Adipocyte (in vitro differentiated cells): ENCODE results near the gene C20orf202.

Experiments
- DNase-seq: peaks from one replicate; pipeline ENCODE4 v3.0.0-alpha.2; 2015; ENCODE audit warnings: low read depth
- H3K27me3 ChIP-seq: replicated peaks from 2 replicates; pipeline ENCODE4 v1.7.0; 2013; ENCODE audit warnings: mild to moderate bottlenecking, low read length, moderate library complexity; ENCODE audit not compliant: control insufficient read depth, insufficient read depth
- H3K36me3 ChIP-seq: 2 replicates; pipeline ENCODE4 v1.7.0; 2013; ENCODE audit warnings: low read length, mild to moderate bottlenecking, moderate library complexity; ENCODE audit not compliant: control insufficient read depth, insufficient read depth, severe bottlenecking
- H3K4me1 ChIP-seq: 2 replicates; pipeline ENCODE4 v1.7.0; 2013; ENCODE audit warnings: mild to moderate bottlenecking, low read length, moderate library complexity; ENCODE audit not compliant: control insufficient read depth, insufficient read depth
- H3K4me3 ChIP-seq: 2 replicates; pipeline ENCODE4 v1.7.0; 2013; ENCODE audit warnings: mild to moderate bottlenecking, low read length, moderate library complexity
- H3K9ac ChIP-seq: 2 replicates; pipeline ENCODE4 v1.7.0; 2013; ENCODE audit warnings: mild to moderate bottlenecking, low read length, moderate library complexity
- H3K9me3 ChIP-seq: 2 replicates; pipeline ENCODE4 v1.7.0; 2013; ENCODE audit warnings: mild to moderate bottlenecking, low read length, moderate library complexity; ENCODE audit not compliant: control insufficient read depth

C20orf202 gene

GRCh38 chr20:1202762-1203504, at the start of gene C20orf202:
C20orf202 (plus strand) TSS chr20:1203454; CDS start chr20:1203586, 132 bp downstream.
- Histone ChIP-seq H3K27me3 (peaks cover 36% of the 10 kb centered on the region), H3K9ac (no peak within 1 kb of the TSS), H3K9me3 (no peaks in the 10 kb centered on the region), H3K36me3 (no peaks in the 10 kb centered on the region), H3K4me3 (no peak within 1 kb of the TSS), H3K4me1 (peaks cover 17% of the 10 kb centered on the region)
- DNase-seq = no peak

- no peaks in the 10 kb centered on the region for H3K27me3 ChIP-seq
- peaks cover 50% of the 10 kb centered on the region for H3K36me3 ChIP-seq
- H3K4me3 ChIP-seq = no peak overlapping the region
- no peak overlapping the region for H3K9ac ChIP-seq
- no peaks in the 10 kb centered on the region for H3K4me1 ChIP-seq
- peaks cover 6% of the 10 kb centered on the region for H3K9me3 ChIP-seq
- no peak for DNase-seq
These were observed 49.0 kb upstream of the C20orf202 start for GRCh38 chr20:1154226-1154625.

- H3K36me3 ChIP-seq = peaks cover 52% of the 10 kb centered on the region
- no peak overlapping the region for H3K9ac ChIP-seq
- peaks cover 6% of the 10 kb centered on the region for H3K9me3 ChIP-seq
- no peaks in the 10 kb centered on the region for H3K4me1 ChIP-seq
- no peak overlapping the region for H3K4me3 ChIP-seq
- no peaks in the 10 kb centered on the region for H3K27me3 ChIP-seq
- DNase-seq = no peak
These were observed 48.6 kb upstream of the C20orf202 start for GRCh38 chr20:1154691-1155090.

GRCh38 chr20:1155342-1155741, 47.9 kb upstream of the C20orf202 start:
- Histone ChIP-seq H3K4me3 (no peak overlapping the region), H3K36me3 (peaks cover 58% of the 10 kb centered on the region), H3K4me1 (no peaks in the 10 kb centered on the region), H3K9ac (no peak overlapping the region), H3K27me3 (no peaks in the 10 kb centered on the region), H3K9me3 (peaks cover 6% of the 10 kb centered on the region)
- DNase-seq = no peak

GRCh38 chr20:1160496-1160895, 42.8 kb upstream of the C20orf202 start:
- no peak for DNase-seq
- H3K9me3 ChIP-seq = peaks cover 6% of the 10 kb centered on the region
- H3K36me3 ChIP-seq = peaks cover 62% of the 10 kb centered on the region
- no peaks in the 10 kb centered on the region for H3K27me3 ChIP-seq
- H3K9ac ChIP-seq = no peak overlapping the region
- no peak overlapping the region for H3K4me3 ChIP-seq
- no peaks in the 10 kb centered on the region for H3K4me1 ChIP-seq

GRCh38 chr20:1160991-1161390, 42.3 kb upstream of the C20orf202 start:
- Histone ChIP-seq H3K4me1 (no peaks in the 10 kb centered on the region), H3K36me3 (peaks cover 62% of the 10 kb centered on the region), H3K4me3 (no peak overlapping the region), H3K27me3 (no peaks in the 10 kb centered on the region), H3K9me3 (peaks cover 4% of the 10 kb centered on the region), H3K9ac (no peak overlapping the region)
- no peak for DNase-seq

GRCh38 chr20:1163105-1163504, 40.1 kb upstream of the C20orf202 start:
- Histone ChIP-seq H3K4me1 (no peaks in the 10 kb centered on the region), H3K36me3 (peaks cover 71% of the 10 kb centered on the region), H3K27me3 (no peaks in the 10 kb centered on the region), H3K9ac (no peak overlapping the region), H3K9me3 (no peaks in the 10 kb centered on the region), H3K4me3 (no peak overlapping the region)
- DNase-seq = no peak

GRCh38 chr20:1163653-1164052, 39.6 kb upstream of the C20orf202 start:
- no peak for DNase-seq
- Histone ChIP-seq H3K9ac (no peak overlapping the region), H3K36me3 (peaks cover 77% of the 10 kb centered on the region), H3K27me3 (no peaks in the 10 kb centered on the region), H3K4me3 (no peak overlapping the region), H3K9me3 (no peaks in the 10 kb centered on the region), H3K4me1 (no peaks in the 10 kb centered on the region)

- no peak for DNase-seq
- Histone ChIP-seq H3K36me3 (peaks cover 85% of the 10 kb centered on the region), H3K9me3 (no peaks in the 10 kb centered on the region), H3K27me3 (no peaks in the 10 kb centered on the region), H3K4me1 (no peaks in the 10 kb centered on the region), H3K4me3 (no peak overlapping the region), H3K9ac (no peak overlapping the region)
These were observed 38.4 kb upstream of the C20orf202 start for GRCh38 chr20:1164871-1165270.

- Histone ChIP-seq H3K4me3 (no peak overlapping the region), H3K36me3 (peaks cover 85% of the 10 kb centered on the region), H3K9me3 (no peaks in the 10 kb centered on the region), H3K4me1 (no peaks in the 10 kb centered on the region), H3K9ac (no peak overlapping the region), H3K27me3 (no peaks in the 10 kb centered on the region)
- DNase-seq = no peak
These were observed 37.7 kb upstream of the C20orf202 start for GRCh38 chr20:1165521-1165920.

GRCh38 chr20:1165941-1166340, 37.3 kb upstream of the C20orf202 start:
- no peaks in the 10 kb centered on the region for H3K27me3 ChIP-seq
- peaks cover 85% of the 10 kb centered on the region for H3K36me3 ChIP-seq
- no peaks in the 10 kb centered on the region for H3K4me1 ChIP-seq
- DNase-seq = no peak
- no peak overlapping the region for H3K4me3 ChIP-seq
- H3K9me3 ChIP-seq = no peaks in the 10 kb centered on the region
- H3K9ac ChIP-seq = no peak overlapping the region
